Esophagus squamous epithelium (tissue), 5 donors: Measurements from ENCODE around the gene AIG1. TPM values are rescaled to one million over a fixed set of nuclear protein-coding genes. Genes with fewer than 3 reads are reported as not detected.
"Not testable (repeated sequence)": the region's sequence is repeated elsewhere in the genome, so short reads cannot be mapped to it uniquely, and the experiment has no call there.

Experiments
- DNase-seq: peaks from one replicate; lab custom pipeline; 2025; lab: John Stamatoyannopoulos, UW
- H3K27ac ChIP-seq, 4 donors: fragments of 200-600 bp; sonication (generic); one replicate each; pipeline ENCODE4 v1.5.1; 2016 to 2019; ENCODE audit warnings: mild to moderate bottlenecking in 1 of 4
- H3K27me3 ChIP-seq, 4 donors: fragments of 200-600 bp; sonication (generic); 1 replicate in 3 of 4; 2 replicates in 1 of 4; pipeline versions ENCODE4 v1.5.1 to v1.6.0; 2017 to 2021; ENCODE audit warnings: antibody characterized with exemption in 1 of 4
- H3K36me3 ChIP-seq, 3 donors: fragments of 200-600 bp; sonication (generic); one replicate each; pipeline ENCODE4 v1.5.1; 2016 to 2019
- H3K4me1 ChIP-seq, 3 donors: fragments of 200-600 bp; sonication (generic); one replicate each; pipeline ENCODE4 v1.5.1; 2017 to 2019
- H3K4me3 ChIP-seq, 4 donors: fragments of 200-600 bp; sonication (generic); 1 replicate in 3 of 4; 2 replicates in 1 of 4; pipeline ENCODE4 v1.5.1; 2016 to 2019; ENCODE audit warnings: mild to moderate bottlenecking in 2 of 4, moderate library complexity in 1 of 4
- H3K9me3 ChIP-seq, 3 donors: fragments of 200-600 bp; sonication (generic); one replicate each; pipeline ENCODE4 v1.5.1; 2016 to 2019
- POLR2A ChIP-seq, 4 donors: fragments of 450-650 bp; IDR thresholded peaks; one replicate each; pipeline ENCODE4 v1.6.1; 2017; ENCODE audit warnings: antibody characterized with exemption in 4 of 4, mild to moderate bottlenecking in 4 of 4, moderate library complexity in 3 of 4
- WGBS, 2 donors: methylation state at CpG; one replicate each; pipeline ENCODE4 v1.1.5; 2018; 5-methylcytosine and 5-hydroxymethylcytosine counted together
- intact Hi-C: fragments of 100-400 bp; cut with DNase I; formaldehyde crosslinking; loops from one replicate; pipeline ENCODE4 v1.15.0; 2022
- total RNA-seq, 4 donors: library from RNA; depleted of rRNA; stranded (reverse); fragments of >200 nt; gene quantifications; one replicate each; pipeline ENCODE4 v1.1.0, GENCODE V29; 2016
- TF ChIP-seq, protein P1 (sequence below), 6 experiments: fragments of 450-650 bp in 4 of 6; fragments of 200-600 bp in 2 of 6; sonication (generic) in 2 of 6; IDR thresholded peaks; one replicate each; pipeline ENCODE4 v1.5.1; 2016 to 2019; ENCODE audit warnings: antibody characterized with exemption in 6 of 6, mild to moderate bottlenecking in 4 of 6, moderate library complexity in 4 of 6
- donor health status: DM: yes; HTN: yes; CAD: no.

AIG1 gene
- total RNA-seq, 4 donors from 2014 or later, result 29.1 to 30.5 (median 29.9) TPM

- H3K4me1 ChIP-seq, result peaks cover 0 to 9% (median 5%) of the 10 kb centered on the region in 3 donors
- 0 to 65% methylated on average over 1 of the region's 1 CpG for WGBS, 2 donors
- DNase-seq, result no peak
- no peak overlapping the region for H3K4me3 ChIP-seq
- no peaks in the 10 kb centered on the region for H3K9me3 ChIP-seq
- TF ChIP-seq POLR2A (IDR thresholded peaks at IDR 0.05), result no peak
- TF ChIP-seq, protein P1, sequence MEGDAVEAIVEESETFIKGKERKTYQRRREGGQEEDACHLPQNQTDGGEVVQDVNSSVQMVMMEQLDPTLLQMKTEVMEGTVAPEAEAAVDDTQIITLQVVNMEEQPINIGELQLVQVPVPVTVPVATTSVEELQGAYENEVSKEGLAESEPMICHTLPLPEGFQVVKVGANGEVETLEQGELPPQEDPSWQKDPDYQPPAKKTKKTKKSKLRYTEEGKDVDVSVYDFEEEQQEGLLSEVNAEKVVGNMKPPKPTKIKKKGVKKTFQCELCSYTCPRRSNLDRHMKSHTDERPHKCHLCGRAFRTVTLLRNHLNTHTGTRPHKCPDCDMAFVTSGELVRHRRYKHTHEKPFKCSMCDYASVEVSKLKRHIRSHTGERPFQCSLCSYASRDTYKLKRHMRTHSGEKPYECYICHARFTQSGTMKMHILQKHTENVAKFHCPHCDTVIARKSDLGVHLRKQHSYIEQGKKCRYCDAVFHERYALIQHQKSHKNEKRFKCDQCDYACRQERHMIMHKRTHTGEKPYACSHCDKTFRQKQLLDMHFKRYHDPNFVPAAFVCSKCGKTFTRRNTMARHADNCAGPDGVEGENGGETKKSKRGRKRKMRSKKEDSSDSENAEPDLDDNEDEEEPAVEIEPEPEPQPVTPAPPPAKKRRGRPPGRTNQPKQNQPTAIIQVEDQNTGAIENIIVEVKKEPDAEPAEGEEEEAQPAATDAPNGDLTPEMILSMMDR (IDR thresholded peaks at IDR 0.05), result no peak
- intact Hi-C loops, result no loop called here
- peaks cover 0 to 12% (median 0%) of the 10 kb centered on the region in 3 donors for H3K36me3 ChIP-seq
- H3K27ac ChIP-seq, result no peak overlapping the region
- H3K27me3 ChIP-seq, result no peaks in the 10 kb centered on the region
These were observed 102.9 kb downstream of the AIG1 start for GRCh38 chr6:143163621-143164020.

DNA sequence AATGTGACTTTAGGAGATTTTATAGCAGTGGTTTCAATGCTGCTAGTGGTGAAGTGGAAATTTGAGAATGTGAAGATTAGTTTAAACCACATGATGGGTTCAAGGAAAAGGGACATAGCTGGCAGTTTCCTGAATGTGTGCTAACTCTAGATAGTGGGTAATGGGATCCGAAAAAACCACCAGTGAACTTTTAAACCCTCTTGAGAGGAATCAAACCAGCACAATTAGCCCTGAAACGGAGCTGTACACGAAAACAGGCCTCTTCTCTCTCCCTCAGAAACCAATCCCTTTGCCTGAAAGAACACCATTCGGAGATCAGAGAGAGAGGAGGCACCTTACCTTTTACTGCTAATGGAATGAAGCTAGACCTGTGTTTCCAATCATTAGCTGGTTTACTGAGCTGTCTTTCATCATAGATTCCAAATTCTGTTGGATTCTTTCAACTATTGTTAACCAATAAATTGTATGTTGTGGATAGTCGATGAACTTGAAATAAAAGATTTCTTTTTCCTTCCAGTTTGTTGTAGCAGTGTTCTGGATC, 103.9 kb downstream of the AIG1 start:
- intact Hi-C loops, result no loop called here
- no peak overlapping the region for H3K4me3 ChIP-seq
- no peak overlapping the region for H3K27ac ChIP-seq
- peaks cover 0 to 12% (median 0%) of the 10 kb centered on the region in 3 donors for H3K36me3 ChIP-seq
- DNase-seq, result no peak
- no peaks in the 10 kb centered on the region for H3K4me1 ChIP-seq
- H3K9me3 ChIP-seq, result no peaks in the 10 kb centered on the region
- TF ChIP-seq, protein P1 (IDR thresholded peaks at IDR 0.05), result no peak
- no peak for TF ChIP-seq POLR2A (IDR thresholded peaks at IDR 0.05)
- WGBS, 2 donors, result 79 to 84% methylated on average over 5 of the region's 5 CpGs
- no peaks in the 10 kb centered on the region for H3K27me3 ChIP-seq

DNA sequence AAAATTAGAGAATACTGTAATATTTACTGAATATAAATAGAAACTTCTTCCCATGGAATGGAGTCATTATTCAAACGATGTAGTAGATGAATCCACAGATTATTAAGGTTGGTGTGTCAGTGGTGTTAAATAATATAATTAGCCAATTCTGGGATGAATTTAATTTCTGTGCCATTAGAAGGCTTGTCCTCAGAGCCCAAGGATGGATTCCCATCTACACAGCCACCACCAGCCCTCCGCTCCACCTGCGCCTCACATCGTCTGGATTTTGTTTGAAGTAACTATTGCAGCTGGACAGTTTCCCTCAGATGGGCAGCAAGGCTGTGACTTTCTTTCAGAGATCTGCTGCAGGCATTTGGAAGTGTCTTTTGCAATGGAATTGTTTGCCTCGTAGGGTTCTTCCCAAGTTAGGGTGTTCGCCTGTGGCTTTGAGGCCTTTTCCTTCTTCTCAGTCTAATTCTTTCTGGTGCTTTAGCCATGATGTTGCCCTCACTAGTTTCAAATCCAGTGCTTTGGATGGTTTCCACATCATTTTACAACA, 104.7 kb downstream of the AIG1 start:
- peaks cover 0 to 12% (median 0%) of the 10 kb centered on the region in 3 donors for H3K36me3 ChIP-seq
- no peaks in the 10 kb centered on the region for H3K9me3 ChIP-seq
- intact Hi-C loops, result no loop called here
- no peaks in the 10 kb centered on the region for H3K4me1 ChIP-seq
- no peak overlapping the region for H3K27ac ChIP-seq
- no peak for DNase-seq
- 86 to 96% methylated on average over 6 of the region's 6 CpGs for WGBS, 2 donors
- H3K4me3 ChIP-seq, result no peak overlapping the region
- TF ChIP-seq, protein P1 (IDR thresholded peaks at IDR 0.05), result no peak
- no peak for TF ChIP-seq POLR2A (IDR thresholded peaks at IDR 0.05)
- no peaks in the 10 kb centered on the region for H3K27me3 ChIP-seq

- H3K4me3 ChIP-seq, result no peak overlapping the region
- WGBS, 2 donors, result 85 to 97% methylated on average over 5 of the region's 5 CpGs
- H3K36me3 ChIP-seq, result peaks cover 0 to 12% (median 0%) of the 10 kb centered on the region in 3 donors
- H3K27ac ChIP-seq, result no peak overlapping the region
- TF ChIP-seq, protein P1 (IDR thresholded peaks at IDR 0.05), result no peak
- no peak for TF ChIP-seq POLR2A (IDR thresholded peaks at IDR 0.05)
- DNase-seq, result no peak
- no peaks in the 10 kb centered on the region for H3K9me3 ChIP-seq
- no peaks in the 10 kb centered on the region for H3K27me3 ChIP-seq
- intact Hi-C loops, result no loop called here
- no peaks in the 10 kb centered on the region for H3K4me1 ChIP-seq
These were observed 105.6 kb downstream of the AIG1 start for GRCh38 chr6:143166247-143166695.

DNA sequence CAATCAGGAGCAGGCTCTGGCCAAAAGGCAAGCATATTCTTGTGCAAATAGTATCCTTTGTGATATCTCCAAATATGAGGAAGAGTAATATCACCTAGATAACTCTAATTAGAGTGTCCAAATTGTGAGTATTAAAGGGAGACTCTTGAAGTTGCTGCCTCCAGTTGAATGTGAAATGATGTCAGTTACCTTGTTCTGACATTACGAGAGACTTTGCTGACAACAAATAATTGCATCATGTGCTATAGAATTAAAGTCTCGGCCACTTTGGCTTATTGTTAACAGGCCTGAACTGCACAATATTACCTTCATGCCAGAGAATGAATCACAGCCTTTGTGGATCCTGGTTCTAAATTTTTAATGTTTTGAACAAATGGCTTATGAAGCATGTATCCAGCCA, 106.5 kb downstream of the AIG1 start:
- Histone ChIP-seq H3K27me3 (no peaks in the 10 kb centered on the region), H3K4me3 (no peak overlapping the region), H3K9me3 (no peaks in the 10 kb centered on the region), H3K4me1 (no peaks in the 10 kb centered on the region), H3K27ac (no peak overlapping the region), H3K36me3 (peaks cover 0 to 19% (median 0%) of the 10 kb centered on the region in 3 donors)
- intact Hi-C loops, result no loop called here
- TF ChIP-seq, protein P1 (IDR thresholded peaks at IDR 0.05), result no peak
- TF ChIP-seq POLR2A (IDR thresholded peaks at IDR 0.05), result no peak
- no peak for DNase-seq
- WGBS, 2 donors, result 44 to 69% methylated on average over 2 of the region's 2 CpGs

GRCh38 chr6:143168396-143168816, 107.7 kb downstream of the AIG1 start:
- H3K4me1 ChIP-seq, H3K27me3 ChIP-seq, intact Hi-C loops, DNase-seq, H3K27ac ChIP-seq, H3K9me3 ChIP-seq, H3K4me3 ChIP-seq: not testable (repeated sequence)
- 87 to 97% methylated on average over 3 to 4 of the region's 4 CpGs for WGBS, 2 donors
- H3K36me3 ChIP-seq, result peaks cover 0 to 19% (median 0%) of the 10 kb centered on the region in 3 donors
